T-helper 2 cell treated with Interferon-gamma antibody and Interleukin-4, amounts not matched to agents 100 ng/mL and 5 ng/mL, for 36 hours (primary cell): ENCODE measurements around the gene VPS29. TPM values are rescaled to one million over a fixed set of nuclear protein-coding genes. Genes with fewer than 3 reads are reported as not detected.
"Not testable (repeated sequence)": the region's sequence is repeated elsewhere in the genome, so short reads cannot be mapped to it uniquely, and the experiment has no call there.

Experiments
- intact Hi-C: fragments of 100-400 bp; cut with micrococcal nuclease; formaldehyde crosslinking; loops from one replicate; pipeline ENCODE4 v1.15.1; 2023
- total RNA-seq: library from RNA; stranded (reverse); gene quantifications from 2 replicates; pipeline ENCODE4 v1.2.3, GENCODE V29; 2022

Gene VPS29
- 132 and 133 TPM in 2 replicates for total RNA-seq

GRCh38 chr12:110501752-110502738, at the start of gene VPS29, which contains the start of gene RAD9B:
VPS29 (minus strand) TSS chr12:110502111; CDS start chr12:110502051, 60 bp downstream.
RAD9B (plus strand) TSS chr12:110502331; CDS start chr12:110502338, 7 bp downstream.
- intact Hi-C loops: loop anchor here (1.0 to 5.0 kb wide), 6 partner anchors 34 to 505 kb away; partner anchors contain the start of genes ANAPC7, ANKRD13A, ARPC3 and FAM216A

- intact Hi-C loops: no loop called here
Measured at GRCh38 chr12:110550981-110551380, 49.1 kb upstream of the VPS29 start.

GRCh38 chr12:110549716-110550115, 47.8 kb upstream of the VPS29 start:
- intact Hi-C loops: no loop called here

DNA sequence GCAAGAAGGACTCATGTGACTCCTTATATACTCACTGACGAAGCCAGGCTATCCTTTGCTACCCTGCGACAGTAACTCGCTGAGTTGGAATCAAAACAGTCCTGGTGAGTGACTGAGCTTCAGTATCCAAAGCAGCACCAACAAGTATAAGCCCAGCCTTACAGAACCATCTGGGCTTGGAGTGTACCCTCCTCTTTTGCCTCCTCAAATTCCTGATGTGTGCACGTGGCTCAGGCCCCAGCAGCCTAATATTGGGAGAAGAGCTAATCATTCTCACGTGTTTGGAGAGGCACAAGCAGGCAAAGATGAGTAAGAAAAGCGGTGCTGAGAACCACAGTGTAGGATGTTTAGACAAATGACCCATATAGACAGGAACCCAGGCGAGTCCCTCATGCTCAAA, 46.8 kb upstream of the VPS29 start:
- intact Hi-C loops: no loop called here

- intact Hi-C loops: no loop called here
Measured at GRCh38 chr12:110547090-110547489, 45.2 kb upstream of the VPS29 start.

GRCh38 chr12:110546339-110546738, 44.4 kb upstream of the VPS29 start:
- intact Hi-C loops: no loop called here

- intact Hi-C loops: no loop called here
Measured at GRCh38 chr12:110545812-110546211, 43.9 kb upstream of the VPS29 start.

- intact Hi-C loops: not testable (repeated sequence)
Measured at GRCh38 chr12:110545259-110545658, 43.3 kb upstream of the VPS29 start.

DNA sequence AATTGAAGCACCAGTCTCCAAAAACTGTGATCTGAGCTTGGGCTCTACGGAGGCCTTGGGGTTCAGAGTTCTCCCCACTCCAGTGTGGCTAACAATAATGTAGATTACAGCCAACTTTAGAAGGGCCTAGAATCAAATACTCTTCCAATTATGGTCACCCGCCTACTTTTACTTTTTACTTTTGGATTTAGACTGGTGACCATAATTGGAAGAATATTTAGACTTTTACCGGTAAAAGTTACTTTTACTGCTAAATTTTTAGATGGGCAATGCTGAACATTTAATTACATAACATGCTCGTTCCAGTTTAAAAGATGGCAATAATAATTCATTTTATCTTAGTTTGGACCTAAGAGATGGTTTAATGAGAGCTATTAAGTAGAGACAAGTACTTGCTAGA, 42.1 kb upstream of the VPS29 start:
- intact Hi-C loops: no loop called here

DNA sequence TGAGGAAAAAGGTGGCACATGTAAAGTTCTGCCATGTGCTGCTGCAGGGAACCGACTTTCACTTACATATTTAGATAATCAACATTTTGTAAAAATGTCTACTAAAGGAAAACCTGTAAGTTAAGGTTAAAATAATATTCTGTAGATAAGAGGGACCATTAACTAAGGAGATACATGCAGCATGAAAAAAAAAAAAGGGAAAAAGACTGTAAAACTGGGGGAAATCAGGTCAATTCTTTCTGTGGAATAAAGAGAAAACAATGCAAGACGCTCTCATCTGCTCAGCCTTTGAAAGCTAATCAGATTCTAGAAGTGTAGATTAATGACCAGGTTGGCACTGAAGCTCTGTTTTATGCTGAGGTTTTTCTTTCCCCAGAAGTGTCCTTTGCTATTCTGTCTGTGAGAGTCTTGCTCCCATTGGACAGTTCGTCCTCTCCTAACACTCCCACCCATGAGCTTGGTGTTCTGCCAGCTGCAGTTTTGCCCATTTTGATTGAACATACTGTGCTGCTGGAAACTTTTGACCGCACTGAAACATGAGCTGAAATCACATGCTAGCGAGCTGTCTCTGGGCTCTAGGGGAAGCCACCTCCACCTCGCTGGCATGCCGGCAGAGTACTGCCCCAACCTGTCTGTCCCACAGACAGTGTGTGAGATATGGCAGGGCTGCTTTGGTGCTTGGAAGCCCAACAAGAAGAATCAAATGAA, 41.5 kb upstream of the VPS29 start:
- intact Hi-C loops: no loop called here

DNA sequence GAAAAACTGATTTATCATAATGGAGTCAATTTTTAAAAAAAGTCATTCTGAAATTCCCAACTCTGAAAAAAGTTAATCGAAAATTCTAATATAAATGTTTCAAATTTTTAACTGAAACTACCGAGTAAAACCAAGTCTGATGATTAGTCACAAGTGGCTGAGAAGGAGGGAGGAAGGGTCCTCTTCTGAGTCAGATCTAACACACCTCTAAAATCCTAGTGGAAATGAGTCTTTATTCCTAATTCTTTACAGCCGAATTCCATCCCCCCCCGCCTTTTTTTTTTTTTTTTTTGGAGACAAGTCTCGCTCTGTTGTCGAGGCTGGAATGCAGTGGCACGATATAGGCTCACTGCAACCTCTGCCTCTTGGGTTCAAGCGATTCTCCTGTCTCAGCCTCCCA, 38.1 kb upstream of the VPS29 start:
- intact Hi-C loops: no loop called here

- intact Hi-C loops: no loop called here
Measured at GRCh38 chr12:110538869-110539622, 37.1 kb upstream of the VPS29 start.

DNA sequence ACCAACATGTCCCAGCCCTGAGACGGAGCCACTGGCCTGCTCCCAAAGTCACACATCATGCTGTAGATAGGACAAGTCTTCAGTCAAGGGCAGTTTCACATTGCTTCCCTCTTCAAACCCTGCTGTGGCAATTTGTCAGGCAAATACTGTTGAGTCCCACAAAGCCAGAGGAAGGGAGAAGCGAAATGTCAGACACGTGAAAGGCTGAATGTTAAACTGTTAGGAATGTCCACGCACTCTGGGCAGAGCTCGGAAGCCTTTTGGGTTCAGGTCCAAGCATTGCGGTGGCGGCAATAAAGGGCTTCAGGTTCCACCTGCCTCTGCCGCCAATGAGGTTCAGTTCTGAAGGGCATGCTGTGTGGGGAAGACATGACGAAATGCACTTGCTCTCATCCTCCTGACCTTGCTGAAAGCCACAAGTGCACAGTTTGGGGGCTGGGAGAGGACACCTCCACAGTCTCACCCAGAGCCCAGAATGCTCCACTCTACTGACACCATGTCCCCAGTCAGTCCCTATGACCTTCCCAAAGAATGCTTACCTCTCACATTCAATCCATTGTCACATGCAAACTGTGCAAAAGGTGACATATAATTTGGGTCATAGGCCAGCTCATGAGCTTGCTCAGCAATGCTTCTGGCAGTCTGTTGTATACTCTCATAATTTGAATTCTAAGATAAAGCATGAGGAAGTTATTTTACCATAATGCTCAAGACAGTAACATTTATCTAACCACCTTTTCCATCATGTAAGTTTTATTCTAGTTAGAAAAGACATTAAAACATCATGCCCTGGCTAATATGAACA, 35.9 kb upstream of the VPS29 start:
- intact Hi-C loops: no loop called here

DNA sequence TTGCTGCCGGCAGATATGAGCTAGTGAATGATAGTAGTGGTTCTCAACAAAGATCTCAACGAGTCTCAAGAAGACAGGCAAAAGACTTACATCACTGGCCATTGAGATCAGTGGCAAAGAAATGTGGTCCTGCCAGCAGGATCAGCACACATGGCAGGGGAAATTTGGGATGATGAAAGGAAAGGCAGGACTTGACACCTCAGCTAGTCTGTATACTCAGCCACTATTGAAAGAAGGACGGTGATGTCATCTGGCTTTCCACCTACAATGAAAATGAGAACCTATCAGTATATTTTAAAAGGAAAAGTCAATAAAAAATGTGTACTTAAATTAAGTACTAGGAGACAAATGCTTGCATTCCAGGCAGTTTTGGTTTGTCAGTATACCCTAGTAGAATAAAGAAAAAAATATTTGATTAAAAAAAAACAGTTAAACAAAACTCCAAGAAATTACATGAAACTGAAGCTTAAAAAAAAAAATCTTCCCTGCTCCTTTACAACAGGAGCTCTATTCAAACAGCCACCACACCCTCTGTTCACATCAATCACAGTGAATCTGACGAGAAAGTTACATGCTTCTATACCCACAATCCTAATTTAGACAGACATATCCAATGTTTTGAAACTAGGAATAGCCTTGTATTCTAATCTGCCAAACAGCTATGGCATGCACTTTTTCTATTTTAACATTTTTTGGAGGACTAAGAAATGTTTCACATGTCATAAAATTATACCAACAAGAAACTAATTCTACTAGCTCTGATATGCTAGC, 35.1 kb upstream of the VPS29 start:
- intact Hi-C loops: no loop called here

GRCh38 chr12:110534811-110535210, 32.9 kb upstream of the VPS29 start:
- intact Hi-C loops: no loop called here

GRCh38 chr12:110533607-110534006, 31.7 kb upstream of the VPS29 start:
- intact Hi-C loops: no loop called here

- intact Hi-C loops: no loop called here
Measured at GRCh38 chr12:110532644-110533043, 30.7 kb upstream of the VPS29 start.

- intact Hi-C loops: no loop called here
Measured at GRCh38 chr12:110531741-110532333, 29.9 kb upstream of the VPS29 start.

DNA sequence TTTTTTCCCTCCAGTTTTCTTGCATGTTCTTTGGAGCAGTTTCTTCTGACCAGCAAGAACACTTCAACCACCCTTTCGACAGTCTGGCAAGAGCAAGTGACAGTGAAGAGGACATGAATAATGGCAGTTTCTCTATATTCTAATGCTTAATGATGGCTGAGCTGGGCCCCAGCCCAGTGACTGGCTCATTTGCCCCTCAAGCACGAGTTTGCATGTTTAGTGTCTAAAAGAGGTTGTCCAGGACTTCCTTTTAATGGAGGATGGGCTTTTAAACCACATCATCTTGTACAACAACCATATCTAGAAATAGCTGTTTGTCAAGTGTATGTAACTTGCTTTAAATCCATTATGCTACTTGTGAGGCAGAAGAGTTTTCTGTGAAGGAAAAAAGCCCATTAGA, 28.6 kb upstream of the VPS29 start:
- intact Hi-C loops: no loop called here
